HG03571 (cell line): ENCODE measurements around the gene ANAPC2.

Experiments
- ATAC-seq: cut with Tn5 transposase; IDR thresholded peaks from one replicate; pipeline ENCODE4 v1.9.1; 2021; ENCODE audit not compliant: unreplicated experiment

Gene ANAPC2

DNA sequence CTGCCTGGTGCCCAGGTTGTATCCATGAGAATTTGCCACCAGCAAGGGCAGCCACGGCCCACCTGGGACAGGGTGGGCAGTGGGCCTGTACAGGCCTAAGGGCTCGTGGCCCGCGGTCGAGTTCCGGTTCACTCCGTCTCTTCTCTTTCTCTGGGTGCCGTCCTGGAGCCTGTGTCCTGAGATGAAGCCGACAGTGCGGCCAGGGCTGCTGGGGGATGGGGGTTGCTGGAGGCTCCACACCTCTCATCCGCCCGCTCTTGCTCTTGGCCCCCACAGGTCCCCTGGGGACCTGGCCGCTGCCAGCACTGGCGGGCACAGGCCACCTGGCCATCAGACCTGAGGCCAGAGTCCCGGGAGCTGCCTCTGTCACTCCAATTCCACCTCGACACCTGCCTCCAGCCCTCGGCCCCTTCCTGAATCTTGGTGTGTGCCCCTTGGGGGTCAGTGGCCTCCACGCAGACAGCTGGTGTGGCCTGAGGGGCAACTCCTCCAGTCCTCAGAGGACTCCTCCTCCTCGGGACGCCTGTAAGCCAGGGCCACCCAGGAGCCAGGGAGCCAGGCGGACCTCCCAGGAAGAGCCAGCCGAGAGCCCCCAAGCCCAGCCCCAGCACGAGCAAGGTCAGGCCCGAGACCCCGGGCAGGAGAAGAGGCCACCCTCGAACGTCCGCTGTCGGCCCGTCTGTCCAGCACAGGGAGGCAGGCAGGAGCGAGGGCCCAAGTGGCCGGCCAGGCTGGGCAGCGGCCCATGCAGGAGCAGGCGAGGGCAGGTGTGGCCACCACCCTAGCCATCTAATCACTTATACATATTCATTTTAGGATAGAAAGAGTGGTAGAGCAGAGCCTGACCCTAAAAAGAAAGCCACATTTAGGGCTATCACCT is 23.8 kb downstream of the ANAPC2 start:
- ATAC-seq: no peak

- ATAC-seq: no peak
These were observed 24.6 kb downstream of the ANAPC2 start for GRCh38 chr9:137163805-137164204.

DNA sequence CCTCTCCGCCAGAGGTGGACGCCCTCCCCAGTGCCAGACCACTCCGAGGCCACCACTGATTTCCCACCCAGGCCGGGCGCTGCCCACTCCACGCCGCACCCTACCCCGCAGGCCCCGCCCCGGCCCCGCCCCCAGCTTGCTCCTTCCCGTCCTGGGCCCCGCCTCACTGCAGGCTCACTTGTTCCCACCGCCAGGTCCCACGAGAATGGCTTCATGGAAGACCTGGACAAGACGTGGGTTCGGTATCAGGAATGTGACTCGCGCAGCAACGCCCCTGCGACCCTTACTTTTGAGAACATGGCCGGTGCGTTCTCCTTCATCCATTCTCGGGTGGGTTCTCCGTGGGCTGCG is 25.0 kb downstream of the ANAPC2 start:
- ATAC-seq: no peak

GRCh38 chr9:137162505-137163364 is 25.6 kb downstream of the ANAPC2 start:
- no peak for ATAC-seq

DNA sequence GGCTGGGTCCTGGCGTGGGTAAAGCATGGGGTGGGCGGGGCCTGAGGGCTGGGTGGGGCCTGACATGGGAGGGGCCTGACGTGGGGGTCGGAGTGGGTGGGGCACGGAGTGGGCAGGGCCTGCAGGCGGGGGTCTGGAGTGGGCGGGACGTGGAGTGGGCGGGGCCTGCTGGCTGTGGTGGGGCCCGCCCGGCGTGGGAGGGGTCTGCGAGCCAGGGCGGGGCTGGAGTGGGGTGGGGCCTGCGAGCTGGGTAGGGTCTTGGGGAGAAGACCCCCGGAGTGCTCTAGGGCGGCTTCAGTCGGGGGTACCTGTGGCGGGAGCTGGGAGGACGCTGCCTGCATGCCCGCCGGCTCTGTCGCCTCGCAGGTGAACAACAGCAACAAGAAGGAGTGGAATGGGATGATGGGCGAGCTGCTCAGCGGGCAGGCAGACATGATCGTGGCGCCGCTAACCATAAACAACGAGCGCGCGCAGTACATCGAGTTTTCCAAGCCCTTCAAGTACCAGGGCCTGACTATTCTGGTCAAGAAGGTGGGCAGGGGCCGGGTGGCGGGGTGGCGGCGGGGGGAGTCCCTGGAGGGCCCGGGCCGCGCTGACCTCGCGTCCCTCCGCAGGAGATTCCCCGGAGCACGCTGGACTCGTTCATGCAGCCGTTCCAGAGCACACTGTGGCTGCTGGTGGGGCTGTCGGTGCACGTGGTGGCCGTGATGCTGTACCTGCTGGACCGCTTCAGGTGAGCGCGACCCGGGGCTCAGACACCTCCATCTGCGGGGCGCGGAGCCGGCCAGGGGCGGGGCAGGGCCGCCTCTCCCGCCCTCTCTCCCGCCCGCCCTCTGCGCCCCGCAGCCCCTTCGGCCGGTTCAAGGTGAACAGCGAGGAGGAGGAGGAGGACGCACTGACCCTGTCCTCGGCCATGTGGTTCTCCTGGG is 26.5 kb downstream of the ANAPC2 start:
- ATAC-seq: no peak

GRCh38 chr9:137160716-137161557 is 27.4 kb downstream of the ANAPC2 start:
- ATAC-seq: no peak

DNA sequence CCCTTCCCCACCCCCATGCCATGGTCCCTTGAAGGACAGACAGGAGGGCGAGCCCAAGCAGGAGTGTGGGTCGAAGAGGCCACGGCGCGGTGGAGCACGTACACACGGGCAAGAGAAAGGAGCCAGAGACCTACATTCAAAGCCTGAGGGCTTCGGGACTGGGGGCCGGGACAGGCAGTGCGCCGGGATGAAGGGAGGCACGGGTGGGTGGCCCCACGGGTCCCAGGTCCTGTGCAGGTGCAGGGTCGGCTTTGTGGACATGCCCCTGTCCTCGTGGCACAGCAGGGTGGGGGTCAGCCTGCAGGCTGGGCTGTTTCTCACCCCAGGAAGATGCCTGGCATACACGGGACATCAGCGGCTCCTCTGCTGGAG is 28.3 kb downstream of the ANAPC2 start:
- no peak for ATAC-seq

- ATAC-seq: no peak
These were observed 29.0 kb downstream of the ANAPC2 start for GRCh38 chr9:137159105-137160053.

DNA sequence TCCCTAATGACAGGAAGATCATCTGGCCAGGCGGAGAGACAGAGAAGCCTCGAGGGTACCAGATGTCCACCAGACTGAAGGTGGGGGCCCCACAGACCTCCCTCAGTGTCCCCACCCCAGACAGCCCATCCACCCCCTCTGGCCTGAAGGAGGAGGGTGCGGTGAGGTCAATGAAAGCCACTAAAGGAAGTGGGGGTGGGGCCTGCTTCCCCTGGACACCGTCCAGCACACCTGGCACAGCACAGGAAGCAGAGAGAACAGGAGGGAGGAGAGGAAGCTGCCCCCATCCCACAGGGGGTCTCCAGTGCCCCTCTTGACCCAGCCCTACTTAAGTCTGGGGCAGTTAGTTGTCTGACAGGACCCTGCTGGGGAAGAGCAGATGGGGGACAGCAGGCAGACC is 29.7 kb downstream of the ANAPC2 start:
- no peak for ATAC-seq

DNA sequence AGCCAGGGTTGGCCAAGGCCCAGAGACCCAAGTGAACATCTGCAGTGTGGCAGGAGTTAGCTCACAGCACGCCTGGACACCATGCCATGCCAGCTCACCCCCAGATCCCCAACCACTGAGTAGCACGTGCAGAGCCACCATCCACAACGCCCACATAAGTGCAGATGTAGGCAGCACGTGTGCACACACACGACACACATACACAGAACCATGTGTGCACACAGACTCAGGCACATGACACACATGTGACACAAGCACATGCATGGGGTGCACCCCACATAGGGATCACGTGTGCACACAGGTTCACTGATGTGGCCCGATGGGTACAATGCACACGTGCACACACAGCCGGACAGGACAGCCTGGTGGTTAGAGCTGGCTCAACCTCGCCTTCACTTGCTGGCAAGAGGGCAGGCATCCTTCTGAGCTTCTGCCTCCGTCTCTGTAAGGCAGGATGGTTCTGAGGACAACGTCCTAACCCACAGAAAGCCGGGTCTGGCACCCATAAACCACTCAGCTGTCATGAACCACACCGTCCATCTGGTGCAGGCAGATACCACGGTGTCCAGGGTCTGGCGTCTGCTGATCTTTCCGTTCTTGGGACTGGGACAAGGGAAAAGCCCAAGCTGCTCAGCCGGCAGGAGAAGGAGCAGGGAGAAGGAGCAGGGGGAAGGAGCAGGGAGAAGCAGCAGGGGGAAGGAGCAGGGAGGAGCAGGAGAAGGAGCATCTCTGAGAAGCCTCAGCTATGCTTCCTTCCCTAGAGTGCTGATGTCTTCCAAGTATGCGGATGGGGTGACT is 30.5 kb downstream of the ANAPC2 start:
- no peak for ATAC-seq

DNA sequence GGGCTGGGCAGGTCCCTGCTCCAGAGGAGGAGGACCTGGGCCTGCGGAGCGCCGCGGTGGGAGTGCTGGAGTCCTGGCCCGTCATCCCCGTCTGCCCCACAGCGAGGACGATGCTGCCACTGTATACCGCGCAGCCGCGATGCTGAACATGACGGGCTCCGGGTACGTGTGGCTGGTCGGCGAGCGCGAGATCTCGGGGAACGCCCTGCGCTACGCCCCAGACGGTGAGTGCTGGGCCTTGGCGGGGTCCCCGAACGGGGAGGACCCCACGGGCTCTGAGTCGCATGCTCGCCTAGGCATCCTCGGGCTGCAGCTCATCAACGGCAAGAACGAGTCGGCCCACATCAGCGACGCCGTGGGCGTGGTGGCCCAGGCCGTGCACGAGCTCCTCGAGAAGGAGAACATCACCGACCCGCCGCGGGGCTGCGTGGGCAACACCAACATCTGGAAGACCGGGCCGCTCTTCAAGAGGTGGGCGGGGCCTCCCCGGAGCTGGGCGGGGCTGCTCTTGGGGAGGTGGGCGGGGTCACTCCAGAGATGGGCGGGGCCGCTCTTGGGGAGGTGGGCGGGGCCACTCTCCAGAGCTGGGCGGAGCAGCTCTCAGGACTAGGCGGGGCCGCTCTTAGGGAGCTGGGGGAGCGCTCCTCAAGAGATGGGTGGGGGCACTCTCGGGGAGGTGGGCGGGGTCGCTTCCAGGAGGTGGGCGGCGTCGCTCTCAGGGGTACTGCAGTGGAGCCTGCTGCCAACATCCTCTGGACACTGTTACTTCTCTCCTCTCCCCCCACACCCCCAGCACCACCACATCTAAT is 31.6 kb downstream of the ANAPC2 start:
- no peak for ATAC-seq

- no peak for ATAC-seq
These were observed 35.4 kb downstream of the ANAPC2 start for GRCh38 chr9:137152844-137153405.

- ATAC-seq: peak; percentile 39
These were observed 37.5 kb downstream of the ANAPC2 start for GRCh38 chr9:137150617-137151457.

- peak; percentile 18 for ATAC-seq
These were observed 38.3 kb downstream of the ANAPC2 start for GRCh38 chr9:137149942-137150616.

DNA sequence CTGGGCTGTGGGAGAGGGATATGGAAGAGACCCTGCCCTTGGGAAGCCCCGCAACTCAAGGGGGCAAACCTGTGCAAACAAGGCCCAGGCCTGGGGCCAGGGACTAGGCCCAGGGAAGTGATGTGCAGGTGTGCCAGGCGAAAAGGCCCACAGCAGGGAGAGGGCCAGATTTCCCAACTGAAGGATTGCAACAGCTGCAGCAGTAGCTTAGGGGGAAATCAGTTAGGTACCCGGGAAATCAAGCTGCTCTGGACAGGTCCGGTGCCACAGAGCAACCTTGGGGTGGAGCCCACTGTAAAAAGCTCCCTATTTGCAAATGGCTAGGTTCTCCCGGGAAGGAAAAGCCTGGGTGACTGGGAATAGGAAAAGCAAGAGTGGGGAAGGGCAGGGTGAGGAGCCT is 39.0 kb downstream of the ANAPC2 start:
- ATAC-seq: no peak

GRCh38 chr9:137148661-137149060 is 39.7 kb downstream of the ANAPC2 start:
- ATAC-seq: no peak
